Bronchus fibroblast of lung (primary cell): Measurements from ENCODE around the gene MEP1A. TPM values are rescaled to one million over a fixed set of nuclear protein-coding genes. Genes with fewer than 3 reads are reported as not detected.

Experiments used
- total RNA-seq: library from RNA; depleted of rRNA; stranded (reverse); fragments of >200 nt; gene quantifications from 2 replicates; pipeline ENCODE4 v1.2.3, GENCODE V29; 2015

The MEP1A gene
- not detected in 2 replicates for total RNA-seq

GRCh38 chr6:46793138-46793537 lies at the start of gene MEP1A:
MEP1A (plus strand) TSS chr6:46793389; CDS start chr6:46793399, 10 bp downstream.

GRCh38 chr6:46746696-46747095 lies 46.5 kb upstream of the MEP1A start, which contains the start of gene ANKRD66:
ANKRD66 (plus strand) TSS chr6:46746933; CDS start chr6:46751949, 5,016 bp downstream.

Other genes with a start within 250 kb of the MEP1A start
- 0.17 and 1.0 TPM in 2 replicates for gene CYP39A1, start 140.6 kb upstream of the MEP1A start, total RNA-seq
- gene SLC25A27, start 140.4 kb upstream of the MEP1A start, total RNA-seq, result 2.4 TPM in 2 replicates
- not detected in 2 replicates for gene TDRD6, start 105.5 kb upstream of the MEP1A start, total RNA-seq
- not detected in 2 replicates for gene PLA2G7, start 58.0 kb upstream of the MEP1A start, total RNA-seq
- not detected in 2 replicates for gene ANKRD66, start 46.5 kb upstream of the MEP1A start, total RNA-seq
- gene ADGRF5, start 128.5 kb downstream of the MEP1A start, total RNA-seq, result under 0.01 TPM in 2 replicates
- not detected in 2 replicates for gene ADGRF1, start 248.9 kb downstream of the MEP1A start, total RNA-seq